ENCODE results near the gene NPAS3.

GRCh38 chr14:33556382-33557121, 617.9 kb downstream of the NPAS3 start:
- TF ChIP-seq CTCF (IDR thresholded peaks at IDR 0.05; ENCODE audit: low read depth, low read length, missing input control): no peak
- no peak for TF ChIP-seq TAF1 (conservative IDR thresholded peaks at IDR 0.05)
- TF ChIP-seq GABPA (IDR thresholded peaks at IDR 0.05 in 1 of 2, conservative IDR thresholded peaks at IDR 0.05 in 1 of 2): no peak
- TF ChIP-seq REST (IDR thresholded peaks at IDR 0.05): no peak
- no peak for TF ChIP-seq MAX (IDR thresholded peaks at IDR 0.05)
- TF ChIP-seq SP1 (IDR thresholded peaks at IDR 0.05): no peak
- TF ChIP-seq EGR1 (IDR thresholded peaks at IDR 0.05; ENCODE audit: low read depth in 2 of 2): no peak
- no peak for TF ChIP-seq FOXA1 (IDR thresholded peaks at IDR 0.05)
- no peak for TF ChIP-seq ZBTB33 (IDR thresholded peaks at IDR 0.05)
- TF ChIP-seq FOXA2 (IDR thresholded peaks at IDR 0.05): no peak

Data from liver (tissue), 3 donors.